HEK293T (cell line): ENCODE data around the gene ZNF282.
A peak's percentile ranks its signal among the peaks of the same experiment; 100 is the strongest.

Source experiments
- CTCF ChIA-PET: fragments of 350-600 bp; formaldehyde crosslinking; extraction: SDS; loops from one replicate; lab custom pipeline; 2021; ENCODE audit warnings: antibody characterized with exemption, inconsistent platforms; lab: Yijun Ruan, JAX
- POLR2A ChIA-PET: fragments of 350-600 bp; formaldehyde crosslinking; extraction: SDS; loops from one replicate; lab custom pipeline; 2020; ENCODE audit warnings: antibody characterized with exemption, inconsistent platforms; lab: Yijun Ruan, JAX
- DNase-seq: peaks from one replicate; pipeline ENCODE4 v3.0.0; 2012; ENCODE audit warnings: mixed read lengths; ENCODE audit errors: extremely low spot score
- ARNT ChIP-seq: fragments of 450-650 bp; IDR thresholded peaks from 2 replicates; pipeline ENCODE4 v1.6.1; 2017; ENCODE audit warnings: mild to moderate bottlenecking
- BHLHE40 ChIP-seq: fragments of 450-650 bp; IDR thresholded peaks from 2 replicates; pipeline ENCODE4 v1.6.1; 2016; ENCODE audit warnings: mild to moderate bottlenecking, moderate library complexity, borderline replicate concordance
- CTBP1 ChIP-seq: fragments of 450-650 bp; IDR thresholded peaks from 2 replicates; pipeline ENCODE4 v1.6.1; 2016; ENCODE audit warnings: borderline replicate concordance
- ELF4 ChIP-seq: fragments of 450-650 bp; IDR thresholded peaks from 2 replicates; pipeline ENCODE4 v1.6.1; 2017; ENCODE audit warnings: antibody characterized with exemption
- FOXA1 ChIP-seq: fragments of 450-650 bp; IDR thresholded peaks from 2 replicates; pipeline ENCODE4 v1.6.1; 2016; ENCODE audit warnings: mild to moderate bottlenecking
- FOXK2 ChIP-seq: fragments of 450-650 bp; IDR thresholded peaks from 2 replicates; pipeline ENCODE4 v1.6.1; 2016; ENCODE audit warnings: mild to moderate bottlenecking
- FOXM1 ChIP-seq: fragments of 450-650 bp; IDR thresholded peaks from 2 replicates; pipeline ENCODE4 v1.6.1; 2017; ENCODE audit warnings: mild to moderate bottlenecking, borderline replicate concordance
- HDGF ChIP-seq: fragments of 450-650 bp; IDR thresholded peaks from 2 replicates; pipeline ENCODE4 v1.6.1; 2017; ENCODE audit warnings: antibody characterized with exemption, borderline replicate concordance
- L3MBTL2 ChIP-seq: fragments of 450-650 bp; conservative IDR thresholded peaks from 2 replicates; pipeline ENCODE4 v1.6.1; 2016; ENCODE audit warnings: mild to moderate bottlenecking
- LEF1 ChIP-seq: fragments of 450-650 bp; IDR thresholded peaks from 2 replicates; pipeline ENCODE4 v1.6.1; 2017; ENCODE audit warnings: mild to moderate bottlenecking, borderline replicate concordance
- NFRKB ChIP-seq: fragments of 450-650 bp; IDR thresholded peaks from 2 replicates; pipeline ENCODE4 v1.6.1; 2016; ENCODE audit warnings: mild to moderate bottlenecking, moderate library complexity
- PKNOX1 ChIP-seq: fragments of 450-650 bp; IDR thresholded peaks from 2 replicates; pipeline ENCODE4 v1.6.1; 2016
- SP1 ChIP-seq: fragments of 450-650 bp; IDR thresholded peaks from 2 replicates; pipeline ENCODE4 v1.6.1; 2017
- SUZ12 ChIP-seq: fragments of 450-650 bp; IDR thresholded peaks from 2 replicates; pipeline ENCODE4 v1.6.1; 2016; ENCODE audit warnings: mild to moderate bottlenecking
- TARDBP ChIP-seq: fragments of 450-650 bp; IDR thresholded peaks from 2 replicates; pipeline ENCODE4 v1.6.1; 2016
- ZNF384 ChIP-seq: fragments of 450-650 bp; IDR thresholded peaks from 2 replicates; pipeline ENCODE4 v1.6.1; 2016

The ZNF282 gene

GRCh38 chr7:149239345-149240143 is 44.2 kb downstream of the ZNF282 start, which contains the start of gene ZNF212:
TSS of gene ZNF212 (plus strand) at chr7:149239651. CDS start at chr7:149239779, 128 bp downstream.
- CTCF ChIA-PET: interaction anchor here (1.0 kb wide), 1 partner anchor 11 kb away, joined by 3 read pairs; no protein-coding TSS in a partner anchor
- peak; percentile 100 for DNase-seq
- TF ChIP-seq HDGF (peak; percentile 83; the same call in 1 of the 2 replicates), ELF4 (peak; percentile 55; the same call in 1 of the 2 replicates), LEF1 (no peak), FOXM1 (no peak), PKNOX1 (peak; percentile 93), L3MBTL2 (peak; percentile 35), NFRKB (no peak)
- POLR2A ChIA-PET: interaction anchor here (0.9 to 1.5 kb wide), 4 partner anchors 10 to 23 kb away, joined by 3 to 7 read pairs (median 4); partner anchors contain the start of gene ZNF783

- POLR2A ChIA-PET: interaction anchor here (1.1 to 1.5 kb wide), 3 partner anchors 11 to 22 kb away, joined by 3 to 7 read pairs (median 5); partner anchors contain the start of gene ZNF783
- CTCF ChIA-PET: interaction anchor here (0.6 kb wide), 1 partner anchor 117 kb away, joined by 3 read pairs; no protein-coding TSS in a partner anchor
- TF ChIP-seq ELF4 (no peak), ARNT (no peak), SP1 (no peak), FOXM1 (no peak), TARDBP (no peak), FOXA1 (no peak), BHLHE40 (no peak), L3MBTL2 (no peak), NFRKB (no peak), ZNF384 (no peak), PKNOX1 (no peak), CTBP1 (no peak), FOXK2 (no peak), HDGF (no peak), SUZ12 (no peak), LEF1 (no peak)
- DNase-seq: no peak
Observed at GRCh38 chr7:149240637-149241036, 45.3 kb downstream of the ZNF282 start.

GRCh38 chr7:149241696-149242095 is 46.4 kb downstream of the ZNF282 start:
- POLR2A ChIA-PET: no interaction called here
- CTCF ChIA-PET: interaction anchor here (0.6 to 0.7 kb wide), 2 partner anchors 114 to 145 kb away, joined by 3 to 7 read pairs; no protein-coding TSS in a partner anchor

GRCh38 chr7:149245244-149245643 is 49.9 kb downstream of the ZNF282 start:
- TF ChIP-seq SP1: no peak
- TF ChIP-seq ZNF384: no peak
- TF ChIP-seq ELF4: no peak
- TF ChIP-seq TARDBP: no peak
- no peak for TF ChIP-seq ARNT
- no peak for TF ChIP-seq LEF1
- no peak for TF ChIP-seq NFRKB
- TF ChIP-seq BHLHE40: no peak
- TF ChIP-seq L3MBTL2: no peak
- no peak for TF ChIP-seq HDGF
- TF ChIP-seq FOXM1: no peak
- no peak for TF ChIP-seq SUZ12
- no peak for TF ChIP-seq FOXA1
- no peak for TF ChIP-seq CTBP1
- no peak for TF ChIP-seq FOXK2
- TF ChIP-seq PKNOX1: no peak
- ChIA-PET CTCF (no interaction called here), POLR2A (no interaction called here)
- DNase-seq: no peak

More at GRCh38 chr7:149241696-149242095, 46.4 kb downstream of the ZNF282 start:
- no peak for DNase-seq
- TF ChIP-seq ARNT (no peak), ZNF384 (no peak)

- TF ChIP-seq SUZ12 (no peak), ZNF384 (no peak), PKNOX1 (no peak), FOXM1 (no peak), BHLHE40 (no peak), NFRKB (no peak), TARDBP (no peak), SP1 (no peak), L3MBTL2 (no peak), LEF1 (no peak), HDGF (no peak), CTBP1 (no peak), ARNT (no peak), FOXA1 (no peak), ELF4 (no peak), FOXK2 (no peak)
- CTCF ChIA-PET: interaction anchor here (1.0 kb wide), 1 partner anchor 16 kb away, joined by 3 read pairs; no protein-coding TSS in a partner anchor
- DNase-seq: no peak
- POLR2A ChIA-PET: no interaction called here
Observed at GRCh38 chr7:149245744-149246143, 50.4 kb downstream of the ZNF282 start.
